Mesodermal cell (in vitro differentiated cells): ENCODE results near the gene GPR62. TPM values are rescaled to one million over a fixed set of nuclear protein-coding genes. Genes with fewer than 3 reads are reported as not detected.
"Not testable (repeated sequence)": the region's sequence is repeated elsewhere in the genome, so short reads cannot be mapped to it uniquely, and the experiment has no call there.

Source experiments
- H3K27ac ChIP-seq: 2 replicates; pipeline ENCODE4 v1.7.0; 2013; ENCODE audit warnings: mild to moderate bottlenecking, low read depth, low read length, moderate library complexity; ENCODE audit not compliant: severe bottlenecking
- H3K36me3 ChIP-seq: 2 replicates; pipeline ENCODE4 v1.7.1; 2013; ENCODE audit warnings: mild to moderate bottlenecking, low read length, moderate library complexity; ENCODE audit not compliant: control insufficient read depth, insufficient read depth
- H3K4me1 ChIP-seq: one replicate; pipeline ENCODE4 v1.7.1; 2013; ENCODE audit warnings: mild to moderate bottlenecking, low read length; ENCODE audit not compliant: insufficient read depth, control insufficient read depth, poor library complexity, severe bottlenecking
- H3K4me3 ChIP-seq: 2 replicates; pipeline ENCODE4 v1.7.0; 2013; ENCODE audit warnings: low read length, control low read depth, mild to moderate bottlenecking; ENCODE audit not compliant: insufficient read depth, poor library complexity, severe bottlenecking; ENCODE audit errors: extremely low read depth
- H3K9me3 ChIP-seq: 2 replicates; pipeline ENCODE4 v1.7.1; 2013; ENCODE audit warnings: mild to moderate bottlenecking, low read length, moderate library complexity; ENCODE audit not compliant: control insufficient read depth
- WGBS, 2 experiments: methylation state at CpG; one replicate each; pipeline ENCODE4 v1.1.5; 2013; ENCODE audit warnings: missing lambda C conversion rate in 2 of 2; ENCODE audit not compliant: insufficient coverage in 2 of 2; 5-methylcytosine and 5-hydroxymethylcytosine counted together
- polyA plus RNA-seq, 2 experiments: library from polyadenylated mRNA; stranded (reverse); fragments of 50-300 nt; gene quantifications; one replicate each; pipeline ENCODE4 v1.2.3, GENCODE V29; 2013

The GPR62 gene, protein sequence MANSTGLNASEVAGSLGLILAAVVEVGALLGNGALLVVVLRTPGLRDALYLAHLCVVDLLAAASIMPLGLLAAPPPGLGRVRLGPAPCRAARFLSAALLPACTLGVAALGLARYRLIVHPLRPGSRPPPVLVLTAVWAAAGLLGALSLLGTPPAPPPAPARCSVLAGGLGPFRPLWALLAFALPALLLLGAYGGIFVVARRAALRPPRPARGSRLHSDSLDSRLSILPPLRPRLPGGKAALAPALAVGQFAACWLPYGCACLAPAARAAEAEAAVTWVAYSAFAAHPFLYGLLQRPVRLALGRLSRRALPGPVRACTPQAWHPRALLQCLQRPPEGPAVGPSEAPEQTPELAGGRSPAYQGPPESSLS
- 0.11 TPM for polyA plus RNA-seq (2013, experiment 1 of 2)
- not detected for polyA plus RNA-seq (2013, experiment 2 of 2)

DNA sequence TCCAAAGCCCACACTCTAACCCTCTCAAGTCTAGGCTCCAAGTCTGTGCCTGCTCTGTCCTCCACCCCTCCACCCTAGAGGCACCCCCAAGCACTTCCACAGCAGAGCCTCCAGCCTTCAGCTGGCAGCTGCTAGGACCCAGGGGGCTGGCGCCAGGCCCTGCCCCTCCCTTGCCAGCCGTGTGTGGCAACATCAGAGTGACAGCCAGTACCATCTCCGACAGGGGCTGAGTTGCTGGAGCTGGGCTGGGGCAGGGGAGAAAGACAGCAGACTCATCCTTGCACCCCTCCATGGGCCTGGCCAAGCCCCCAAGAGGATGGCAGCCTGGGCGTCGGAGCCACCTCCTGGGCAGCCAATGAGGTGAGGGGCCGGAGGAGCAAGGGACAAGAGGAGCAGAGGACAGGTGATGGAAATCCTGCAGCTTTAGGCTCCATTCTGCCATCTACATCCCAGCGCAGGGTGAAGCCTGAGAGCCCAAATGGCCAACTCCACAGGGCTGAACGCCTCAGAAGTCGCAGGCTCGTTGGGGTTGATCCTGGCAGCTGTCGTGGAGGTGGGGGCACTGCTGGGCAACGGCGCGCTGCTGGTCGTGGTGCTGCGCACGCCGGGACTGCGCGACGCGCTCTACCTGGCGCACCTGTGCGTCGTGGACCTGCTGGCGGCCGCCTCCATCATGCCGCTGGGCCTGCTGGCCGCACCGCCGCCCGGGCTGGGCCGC lies at the start of gene GPR62:
GPR62 (plus strand) TSS at position 207 of the 718 bp plus-strand sequence; CDS start at position 479, 272 bp downstream.
- Histone ChIP-seq H3K36me3 (peaks cover 36% of the 10 kb centered on the region), H3K27ac (no peak within 1 kb of the TSS), H3K4me1 (peaks cover 4% of the 10 kb centered on the region), H3K4me3 (peak within 1 kb of the TSS; percentile 19), H3K9me3 (no peaks in the 10 kb centered on the region)
- 26 to 30% methylated on average over 29 to 31 of the region's 33 CpGs for WGBS, 2 experiments

DNA sequence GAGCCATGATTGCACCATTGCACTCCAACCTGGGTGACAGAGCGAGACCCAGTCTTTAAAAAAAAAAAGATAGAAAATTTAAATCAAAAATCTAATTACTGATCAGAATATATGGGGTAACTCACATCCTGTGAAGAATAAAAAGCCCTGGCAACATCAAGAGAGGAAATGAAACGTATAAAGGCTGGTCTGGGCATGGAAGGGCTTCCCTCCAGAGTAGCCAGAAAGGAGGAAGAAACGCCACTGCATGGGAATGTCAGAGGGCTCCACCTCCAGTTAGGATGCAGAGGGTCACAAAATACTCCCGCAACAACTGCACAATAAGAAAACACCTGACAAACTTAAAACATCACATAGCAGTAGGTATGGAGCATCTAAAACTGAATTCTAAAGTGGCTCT lies 47.2 kb upstream of the GPR62 start:
- H3K27ac ChIP-seq, result no peak overlapping the region
- WGBS, 2 experiments, result 100% methylated on average over 1 of the region's 4 CpGs
- no peaks in the 10 kb centered on the region for H3K36me3 ChIP-seq
- H3K4me1 ChIP-seq, result no peaks in the 10 kb centered on the region
- no peaks in the 10 kb centered on the region for H3K9me3 ChIP-seq
- no peak overlapping the region for H3K4me3 ChIP-seq

DNA sequence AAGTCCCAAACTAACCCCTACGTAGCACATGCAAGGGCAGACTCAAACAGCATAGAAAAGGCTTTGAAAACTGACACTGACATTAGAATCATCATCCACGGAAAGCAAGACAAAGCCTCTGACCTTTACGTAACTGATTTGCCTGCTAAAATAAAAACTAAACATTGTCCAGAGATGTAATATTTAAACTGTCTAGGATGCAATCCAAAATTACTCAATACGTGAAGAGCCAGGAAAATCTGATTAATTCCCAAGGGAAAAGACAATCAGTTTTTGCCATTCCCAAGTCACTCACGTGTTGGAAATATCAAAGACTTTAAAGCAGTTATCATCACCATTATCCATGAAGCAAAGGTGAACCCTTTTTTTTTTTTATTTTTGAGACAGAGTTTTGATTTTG lies 38.8 kb upstream of the GPR62 start:
- Histone ChIP-seq H3K4me3 (no peak overlapping the region), H3K9me3 (no peaks in the 10 kb centered on the region), H3K36me3 (no peaks in the 10 kb centered on the region), H3K27ac (no peak overlapping the region), H3K4me1 (no peaks in the 10 kb centered on the region)
- WGBS, 2 experiments, result 67 to 75% methylated on average over 1 to 5 of the region's 5 CpGs

DNA sequence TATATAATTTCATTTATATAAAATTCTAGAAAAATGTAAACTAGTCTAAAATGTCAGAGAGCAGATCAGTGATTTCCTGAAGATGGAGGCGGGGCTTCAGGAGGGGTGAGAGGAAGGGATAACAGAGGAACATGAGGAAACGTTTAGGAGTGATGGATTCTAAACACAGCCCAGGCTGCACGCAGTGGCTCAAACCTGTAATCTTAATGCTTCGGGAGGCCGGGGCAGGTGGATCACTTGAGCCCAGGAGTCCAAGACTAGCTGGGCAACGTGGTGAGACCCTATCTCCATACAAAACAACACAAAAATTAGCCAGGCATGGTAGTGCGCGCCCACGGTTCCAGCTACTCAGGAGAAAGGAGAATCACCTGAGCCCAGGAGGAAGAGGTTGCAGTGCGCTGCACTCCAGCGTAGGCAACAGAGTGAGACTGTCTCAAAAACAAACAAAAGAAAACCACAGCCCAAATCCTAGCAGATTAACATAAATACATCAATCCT lies 34.1 kb upstream of the GPR62 start:
- WGBS, 2 experiments, result 90 to 96% methylated on average over 8 to 9 of the region's 11 CpGs

DNA sequence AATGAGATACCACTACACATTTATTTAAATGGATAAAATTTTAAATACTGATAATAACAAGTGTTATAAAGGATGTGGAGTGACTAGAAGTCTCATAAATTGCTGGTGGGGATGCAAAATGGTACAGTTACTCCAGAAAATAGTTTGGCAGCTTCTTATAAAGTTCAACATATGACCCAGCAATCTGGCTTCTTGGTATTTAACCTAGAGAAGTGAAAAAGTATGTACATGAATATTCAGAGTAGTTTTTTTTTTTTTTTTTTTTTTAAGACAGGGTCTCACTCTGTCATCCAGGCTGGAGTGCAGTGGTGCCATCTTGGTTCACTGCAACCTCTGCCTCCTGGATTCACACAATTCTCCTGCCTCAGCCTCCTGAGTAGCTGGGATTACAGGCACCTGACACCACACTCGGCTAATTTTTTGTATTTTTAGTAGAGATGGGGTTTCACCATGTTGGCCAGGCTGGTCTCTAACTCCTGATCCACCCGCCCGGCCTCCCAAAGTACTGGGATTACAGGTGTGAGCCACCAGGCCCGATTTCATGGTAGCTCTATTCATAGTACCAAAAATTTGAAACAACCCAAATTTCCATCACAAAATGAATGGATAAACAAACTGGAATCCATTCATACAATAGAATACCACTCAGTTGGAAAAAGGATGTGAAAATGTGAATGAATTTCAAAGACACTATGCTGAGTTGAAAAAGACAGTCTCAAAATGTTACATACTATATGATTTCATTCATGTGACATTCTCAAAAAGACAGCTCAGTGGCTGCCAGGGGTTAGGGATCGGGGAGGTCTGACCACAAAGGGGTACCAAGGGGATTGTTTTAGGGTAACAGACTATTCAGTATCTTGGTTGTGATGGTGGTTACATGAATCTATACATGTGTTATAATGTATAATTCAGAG lies 27.9 kb upstream of the GPR62 start:
- Histone ChIP-seq H3K4me1 (no peaks in the 10 kb centered on the region), H3K4me3 (no peak overlapping the region), H3K9me3 (no peaks in the 10 kb centered on the region), H3K36me3 (peaks cover under 1% of the 10 kb centered on the region), H3K27ac (no peak overlapping the region)
- 92 to 100% methylated on average over 2 to 4 of the region's 5 CpGs for WGBS, 2 experiments

More for the DNA sequence above, 34.1 kb upstream of the GPR62 start:
- Histone ChIP-seq H3K27ac (no peak overlapping the region), H3K4me3 (no peak overlapping the region), H3K4me1 (no peaks in the 10 kb centered on the region), H3K9me3 (no peaks in the 10 kb centered on the region), H3K36me3 (no peaks in the 10 kb centered on the region)

DNA sequence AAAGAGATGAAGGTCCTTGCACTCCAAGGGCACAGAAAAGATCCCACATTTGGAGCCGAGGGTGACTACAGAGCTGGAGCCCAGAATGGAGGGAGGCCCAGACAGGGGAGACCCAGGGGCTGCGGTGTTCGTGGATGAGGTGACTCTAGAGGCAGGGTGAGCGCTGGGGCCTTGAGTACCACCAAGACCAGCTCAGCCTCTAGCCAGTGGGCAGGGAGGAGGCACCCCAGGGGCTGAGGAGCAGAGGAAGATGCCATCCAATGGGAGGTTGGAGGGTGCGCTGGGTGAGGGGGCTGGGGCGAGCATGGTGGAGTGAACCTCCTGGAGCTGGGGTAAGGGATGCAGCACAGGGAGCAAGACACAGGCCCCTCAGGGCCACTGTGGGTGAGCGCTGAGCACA lies 26.7 kb upstream of the GPR62 start:
- Histone ChIP-seq H3K4me3 (no peak overlapping the region), H3K9me3 (no peaks in the 10 kb centered on the region), H3K36me3 (peaks cover 12% of the 10 kb centered on the region), H3K27ac (no peak overlapping the region), H3K4me1 (no peaks in the 10 kb centered on the region)
- 94% methylated on average over 3 to 6 of the region's 7 CpGs for WGBS, 2 experiments

DNA sequence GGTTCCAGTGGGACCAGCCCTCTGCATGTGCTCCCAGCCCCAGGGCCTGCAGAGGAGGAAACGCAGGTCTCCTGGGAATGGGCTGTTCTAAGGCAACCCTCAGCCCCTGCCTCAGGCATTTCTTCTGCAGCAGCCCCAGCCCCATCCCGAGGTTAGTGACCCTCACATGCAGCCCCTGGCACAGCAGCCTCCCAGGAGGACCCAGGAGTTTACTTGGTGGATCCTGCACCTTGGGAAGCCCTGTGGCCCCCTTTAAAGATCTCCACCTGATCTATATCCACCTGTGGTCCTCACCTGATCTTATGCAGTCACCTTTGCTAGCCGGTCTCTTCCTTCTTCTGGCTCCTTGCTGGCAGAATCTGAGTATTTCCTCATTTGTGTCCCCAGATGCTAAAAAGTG lies 26.2 kb upstream of the GPR62 start:
- not testable (repeated sequence) for H3K27ac ChIP-seq, H3K4me3 ChIP-seq, H3K9me3 ChIP-seq, H3K4me1 ChIP-seq
- 88 to 90% methylated on average over 3 of the region's 3 CpGs for WGBS, 2 experiments
- H3K36me3 ChIP-seq, result peaks cover 17% of the 10 kb centered on the region

DNA sequence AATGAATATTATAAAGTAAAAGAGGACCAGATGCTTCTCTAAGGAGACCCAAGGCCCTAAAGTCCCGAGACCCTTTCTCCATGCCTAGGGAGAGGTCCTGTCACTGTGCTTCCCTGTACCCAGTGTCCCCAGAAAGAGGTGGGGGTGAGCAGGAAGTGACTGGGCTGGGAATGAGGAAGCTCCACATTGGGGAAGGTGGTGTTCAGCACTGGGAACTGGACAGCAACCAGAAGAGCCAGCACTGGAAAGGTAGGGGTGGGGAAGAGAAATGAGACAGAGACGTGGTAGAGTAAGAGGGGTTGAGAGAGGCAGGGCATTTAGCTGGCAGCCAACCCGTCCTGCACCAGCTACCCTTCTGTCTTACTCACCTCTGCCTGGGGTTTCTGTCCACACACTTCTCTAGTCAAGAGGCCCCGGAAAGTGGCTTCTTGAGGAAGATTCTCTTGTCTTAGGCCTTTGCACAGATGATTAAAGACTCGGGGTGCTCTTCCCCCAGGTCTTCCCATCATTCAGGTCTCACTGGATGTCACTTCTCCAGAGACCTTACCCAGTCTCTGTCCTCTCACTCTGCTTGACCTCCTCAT lies 25.7 kb upstream of the GPR62 start:
- H3K36me3 ChIP-seq, result peaks cover 23% of the 10 kb centered on the region
- no peaks in the 10 kb centered on the region for H3K9me3 ChIP-seq
- 79 to 88% methylated on average over 4 of the region's 5 CpGs for WGBS, 2 experiments
- H3K4me3 ChIP-seq, result no peak overlapping the region
- no peak overlapping the region for H3K27ac ChIP-seq
- H3K4me1 ChIP-seq, result no peaks in the 10 kb centered on the region

DNA sequence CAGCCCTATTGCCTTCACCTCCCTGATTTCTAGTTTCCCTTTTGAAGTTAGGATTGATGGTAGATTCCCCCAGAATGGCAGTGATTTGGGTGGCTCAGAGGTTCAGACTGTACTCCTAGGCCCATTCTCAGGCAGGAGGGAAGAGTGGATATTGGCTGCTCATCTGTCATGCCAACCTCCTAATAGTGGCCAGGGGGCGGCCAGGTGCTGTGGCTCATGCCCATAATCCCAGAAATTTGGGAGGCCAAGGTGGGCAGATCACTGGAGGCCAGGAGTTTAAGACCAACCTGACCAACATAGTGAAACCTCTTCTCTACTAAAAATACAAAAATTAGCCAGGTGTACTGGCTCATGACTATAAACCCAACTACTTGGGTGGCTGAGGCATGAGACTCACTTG lies 24.7 kb upstream of the GPR62 start:
- H3K9me3 ChIP-seq, result no peaks in the 10 kb centered on the region
- 90% methylated on average over 1 of the region's 1 CpG; no CpG with 5 or more reads in 1 of the 2 experiments for WGBS, 2 experiments

DNA sequence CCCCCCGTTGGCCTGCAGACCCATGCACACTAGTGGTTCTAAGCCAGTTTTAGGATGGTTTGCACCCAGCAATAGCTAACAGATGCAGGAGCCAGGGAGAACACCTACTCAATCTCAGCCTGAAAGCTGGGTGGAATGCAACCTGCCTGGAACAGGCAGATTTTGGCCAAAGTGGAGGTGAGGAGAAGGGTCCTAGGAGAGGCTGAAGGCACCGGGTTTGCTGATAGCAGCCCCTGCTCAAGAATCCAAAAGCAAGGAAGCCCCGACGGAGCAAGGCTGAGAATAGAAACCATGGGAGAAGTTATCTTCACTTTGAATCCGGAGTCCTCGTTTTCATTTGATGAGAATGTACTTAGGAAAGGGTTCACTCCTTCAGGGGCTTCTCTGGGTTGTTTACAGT lies 23.4 kb upstream of the GPR62 start:
- WGBS, 2 experiments, result 91 to 96% methylated on average over 5 of the region's 6 CpGs
- Histone ChIP-seq H3K27ac (no peak overlapping the region), H3K4me1 (no peaks in the 10 kb centered on the region), H3K9me3 (no peaks in the 10 kb centered on the region), H3K4me3 (no peak overlapping the region), H3K36me3 (peaks cover 45% of the 10 kb centered on the region)

More for the DNA sequence above, 24.7 kb upstream of the GPR62 start:
- H3K27ac ChIP-seq, result no peak overlapping the region
- H3K4me1 ChIP-seq, result no peaks in the 10 kb centered on the region
- H3K4me3 ChIP-seq, result no peak overlapping the region
- H3K36me3 ChIP-seq, result peaks cover 32% of the 10 kb centered on the region
